ENCODE results near the gene ZNF358.

Gene ZNF358

GRCh38 chr19:7554990-7555864 is 39.3 kb downstream of the ZNF358 start:
- ChIA-PET CTCF (interaction anchor here (1.6 kb wide), 1 partner anchor 13 kb away, joined by 8 read pairs; no protein-coding TSS in a partner anchor), POLR2A (no interaction called here)
- TF ChIP-seq, protein P1, sequence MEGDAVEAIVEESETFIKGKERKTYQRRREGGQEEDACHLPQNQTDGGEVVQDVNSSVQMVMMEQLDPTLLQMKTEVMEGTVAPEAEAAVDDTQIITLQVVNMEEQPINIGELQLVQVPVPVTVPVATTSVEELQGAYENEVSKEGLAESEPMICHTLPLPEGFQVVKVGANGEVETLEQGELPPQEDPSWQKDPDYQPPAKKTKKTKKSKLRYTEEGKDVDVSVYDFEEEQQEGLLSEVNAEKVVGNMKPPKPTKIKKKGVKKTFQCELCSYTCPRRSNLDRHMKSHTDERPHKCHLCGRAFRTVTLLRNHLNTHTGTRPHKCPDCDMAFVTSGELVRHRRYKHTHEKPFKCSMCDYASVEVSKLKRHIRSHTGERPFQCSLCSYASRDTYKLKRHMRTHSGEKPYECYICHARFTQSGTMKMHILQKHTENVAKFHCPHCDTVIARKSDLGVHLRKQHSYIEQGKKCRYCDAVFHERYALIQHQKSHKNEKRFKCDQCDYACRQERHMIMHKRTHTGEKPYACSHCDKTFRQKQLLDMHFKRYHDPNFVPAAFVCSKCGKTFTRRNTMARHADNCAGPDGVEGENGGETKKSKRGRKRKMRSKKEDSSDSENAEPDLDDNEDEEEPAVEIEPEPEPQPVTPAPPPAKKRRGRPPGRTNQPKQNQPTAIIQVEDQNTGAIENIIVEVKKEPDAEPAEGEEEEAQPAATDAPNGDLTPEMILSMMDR (IDR thresholded peaks at IDR 0.05; ENCODE audit: control extremely low read depth, extremely low read depth, low read depth, missing control alignments): no peak
- DNase-seq (ENCODE audit: extremely low spot score): no peak

DNA sequence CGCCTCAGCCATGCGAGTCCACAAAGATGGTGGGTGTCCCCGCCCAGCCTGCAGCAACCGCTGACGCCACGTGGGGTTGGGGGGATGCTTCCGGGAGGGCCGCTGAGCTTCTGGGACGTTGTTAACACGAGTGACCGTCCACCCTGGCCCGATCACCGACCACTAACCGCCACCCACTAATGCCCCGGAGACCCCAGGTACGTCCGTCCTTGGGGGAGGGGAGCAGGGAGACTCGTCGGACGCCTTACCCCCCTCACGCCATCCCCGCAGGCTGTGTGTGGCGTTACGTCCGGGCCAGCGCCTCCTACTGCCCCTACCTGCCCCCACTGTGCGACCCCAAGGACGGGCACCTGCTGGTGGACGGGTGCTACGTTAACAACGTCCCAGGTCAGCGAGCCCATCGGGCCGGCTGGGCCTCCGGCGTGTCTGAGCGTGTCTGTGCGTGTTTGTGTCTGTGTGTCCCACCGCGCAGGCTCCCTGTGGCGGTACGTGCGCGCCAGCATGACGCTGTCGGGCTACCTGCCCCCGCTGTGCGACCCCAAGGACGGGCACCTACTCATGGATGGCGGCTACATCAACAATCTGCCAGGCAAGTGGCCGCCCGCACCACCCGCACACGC is 40.9 kb downstream of the ZNF358 start:
- ChIA-PET CTCF (interaction anchor here (1.2 kb wide), 1 partner anchor 12 kb away, joined by 3 read pairs; no protein-coding TSS in a partner anchor), POLR2A (no interaction called here)
- TF ChIP-seq, protein P1 (IDR thresholded peaks at IDR 0.05; ENCODE audit: control extremely low read depth, extremely low read depth, low read depth, missing control alignments): no peak
- DNase-seq (ENCODE audit: extremely low spot score): no peak

DNA sequence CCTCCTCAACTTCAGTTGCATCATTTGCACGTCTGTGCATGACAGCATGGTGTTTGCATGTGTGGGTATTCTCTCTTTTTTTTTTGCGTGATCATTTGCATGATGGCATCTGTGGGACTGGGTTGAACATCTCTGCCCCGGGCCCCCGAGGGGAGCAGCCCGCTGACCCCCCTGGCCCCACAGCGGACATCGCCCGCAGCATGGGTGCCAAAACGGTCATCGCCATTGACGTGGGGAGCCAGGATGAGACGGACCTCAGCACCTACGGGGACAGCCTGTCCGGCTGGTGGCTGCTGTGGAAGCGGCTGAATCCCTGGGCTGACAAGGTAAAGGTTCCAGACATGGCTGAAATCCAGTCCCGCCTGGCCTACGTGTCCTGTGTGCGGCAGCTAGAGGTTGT is 42.8 kb downstream of the ZNF358 start:
- CTCF ChIA-PET: interaction anchor here (2.6 kb wide), 1 partner anchor 10 kb away, joined by 22 read pairs; no protein-coding TSS in a partner anchor
- TF ChIP-seq, protein P1 (IDR thresholded peaks at IDR 0.05; ENCODE audit: control extremely low read depth, extremely low read depth, low read depth, missing control alignments): no peak
- POLR2A ChIA-PET: no interaction called here
- DNase-seq (ENCODE audit: extremely low spot score): no peak

GRCh38 chr19:7559102-7559501 is 43.2 kb downstream of the ZNF358 start:
- TF ChIP-seq, protein P1 (IDR thresholded peaks at IDR 0.05; ENCODE audit: control extremely low read depth, extremely low read depth, low read depth, missing control alignments): no peak
- ChIA-PET CTCF (interaction anchor here (0.8 to 2.6 kb wide), 3 partner anchors 9 to 192 kb away, joined by 3 to 22 read pairs (median 4); no protein-coding TSS in a partner anchor), POLR2A (no interaction called here)
- no peak for DNase-seq (ENCODE audit: extremely low spot score)

DNA sequence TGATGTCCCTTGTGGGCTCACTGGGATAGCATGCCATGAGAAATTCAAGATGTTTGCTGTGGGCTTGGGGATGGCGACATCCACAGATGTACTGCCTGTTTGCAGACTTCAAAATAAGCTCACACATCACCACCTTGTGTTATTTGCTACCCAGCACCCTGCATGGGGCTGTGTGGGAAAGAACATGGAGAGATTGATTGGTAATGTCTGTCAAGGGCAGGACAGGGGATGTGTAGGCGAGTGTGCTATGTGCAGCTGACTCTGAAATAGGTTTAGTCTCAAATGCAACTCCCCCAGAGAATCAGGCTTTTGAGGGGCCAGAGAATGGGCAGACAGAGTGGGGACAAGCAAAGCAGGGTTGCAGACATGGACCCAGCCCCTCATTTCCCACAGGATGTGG is 44.4 kb downstream of the ZNF358 start:
- TF ChIP-seq, protein P1 (IDR thresholded peaks at IDR 0.05; ENCODE audit: control extremely low read depth, extremely low read depth, low read depth, missing control alignments): no peak
- DNase-seq (ENCODE audit: extremely low spot score): no peak
- ChIA-PET POLR2A (no interaction called here), CTCF (interaction anchor here (0.8 to 2.6 kb wide), 3 partner anchors 8 to 193 kb away, joined by 3 to 22 read pairs (median 4); no protein-coding TSS in a partner anchor)

- ChIA-PET POLR2A (no interaction called here), CTCF (no interaction called here)
Observed at GRCh38 chr19:7561325-7561724, 45.4 kb downstream of the ZNF358 start.

More at GRCh38 chr19:7561325-7561724, 45.4 kb downstream of the ZNF358 start:
- peak; percentile 13 for DNase-seq (ENCODE audit: extremely low spot score)
- TF ChIP-seq, protein P1 (IDR thresholded peaks at IDR 0.05; ENCODE audit: control extremely low read depth, extremely low read depth, low read depth, missing control alignments): no peak
